Activated CD4-positive, alpha-beta T cell treated with anti-CD3 and anti-CD28 coated beads, Interleukin-2, amount 10 ng/mL, durations not matched to agents 7 days and 5 days (primary cell): ENCODE data around the gene WWC2. TPM values are rescaled to one million over a fixed set of nuclear protein-coding genes. Genes with fewer than 3 reads are reported as not detected.
"Not testable (repeated sequence)": the region's sequence is repeated elsewhere in the genome, so short reads cannot be mapped to it uniquely, and the experiment has no call there.

Experiments used
- CTCF ChIA-PET: fragments of 350-600 bp; sonication (Branson Sonifier 250); formaldehyde crosslinking; loops from one replicate; lab custom pipeline; 2021; ENCODE audit warnings: antibody characterized with exemption; lab: Charles Lee
- POLR2A ChIA-PET: fragments of 350-600 bp; sonication (Branson Sonifier 250); formaldehyde crosslinking; loops from one replicate; lab custom pipeline; 2021; ENCODE audit warnings: antibody characterized with exemption; lab: Charles Lee
- DNase-seq: peaks from one replicate; pipeline ENCODE4 v3.0.0-alpha.2; 2020
- H3K27ac Mint-ChIP-seq: one replicate; pipeline ENCODE4 v1.8.0; 2021; ENCODE audit warnings: mild to moderate bottlenecking, moderate library complexity, mixed read lengths
- H3K27me3 Mint-ChIP-seq: one replicate; pipeline ENCODE4 v1.8.0; 2021; ENCODE audit warnings: mixed read lengths
- H3K36me3 Mint-ChIP-seq: one replicate; pipeline ENCODE4 v1.8.0; 2021; ENCODE audit warnings: low read depth, mixed read lengths
- H3K4me1 Mint-ChIP-seq: one replicate; pipeline ENCODE4 v1.8.0; 2021; ENCODE audit warnings: mixed read lengths
- H3K4me3 Mint-ChIP-seq: one replicate; pipeline ENCODE4 v1.8.0; 2021; ENCODE audit warnings: mild to moderate bottlenecking, moderate library complexity, mixed read lengths
- H3K9me3 Mint-ChIP-seq: one replicate; pipeline ENCODE4 v1.8.0; 2021; ENCODE audit warnings: mixed read lengths
- total RNA-seq, 2 experiments: library from RNA; stranded (reverse); gene quantifications; one replicate each; pipeline ENCODE4 v1.2.3, GENCODE V29; 2021

Gene WWC2
- total RNA-seq, 2 experiments from 2014 or later: 0.25 to 0.52 TPM

DNA sequence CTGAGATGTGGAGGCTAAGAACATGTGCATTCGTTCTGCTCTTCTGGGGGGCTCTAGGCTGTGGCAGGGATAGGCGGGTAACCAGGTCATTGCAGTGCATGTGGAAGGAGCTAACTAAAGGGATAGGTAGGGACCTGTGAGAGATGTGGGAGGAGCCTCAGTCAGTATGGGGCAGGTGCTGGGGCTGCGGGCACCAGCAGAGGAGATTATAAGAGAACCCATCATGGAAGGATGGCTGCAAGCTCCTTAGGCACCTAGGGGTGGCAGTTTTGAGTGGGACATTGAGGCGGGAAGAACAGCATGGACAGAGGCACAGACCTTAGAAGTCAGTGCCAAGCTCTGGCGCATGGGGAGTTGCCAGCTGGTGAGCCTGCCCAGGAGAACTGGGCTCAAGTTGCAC is 213.8 kb downstream of the WWC2 start:
- Mint-ChIP-seq H3K36me3 (no peaks in the 10 kb centered on the region), H3K4me1 (no peaks in the 10 kb centered on the region), H3K27me3 (peaks cover 2% of the 10 kb centered on the region), H3K27ac (peak overlapping the region; percentile 37), H3K9me3 (no peaks in the 10 kb centered on the region), H3K4me3 (no peak overlapping the region)
- DNase-seq: no peak
- POLR2A ChIA-PET: no interaction called here
- CTCF ChIA-PET: no interaction called here

DNA sequence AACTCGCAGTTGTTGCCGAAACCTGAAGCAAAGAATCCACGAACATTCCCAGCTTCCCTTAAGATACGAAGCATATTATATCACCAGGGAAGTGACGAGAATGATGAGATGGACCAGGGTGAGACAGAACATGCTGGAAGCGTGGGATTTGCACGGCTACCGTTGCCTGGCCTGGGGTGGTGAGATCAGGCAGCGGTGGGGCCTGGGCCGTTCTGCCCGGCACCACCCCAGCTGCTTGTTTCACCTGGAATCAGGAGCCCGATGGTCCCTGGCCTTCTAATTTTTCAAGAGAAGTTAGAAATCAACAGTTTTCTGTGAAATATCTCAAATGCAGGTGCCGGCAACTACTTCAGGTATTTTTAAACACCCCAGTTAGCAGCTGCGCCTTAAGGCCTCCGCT is 215.3 kb downstream of the WWC2 start:
- Mint-ChIP-seq H3K4me1 (no peaks in the 10 kb centered on the region), H3K36me3 (no peaks in the 10 kb centered on the region), H3K27ac (no peak overlapping the region), H3K9me3 (no peaks in the 10 kb centered on the region), H3K27me3 (no peaks in the 10 kb centered on the region), H3K4me3 (no peak overlapping the region)
- DNase-seq: no peak
- POLR2A ChIA-PET: no interaction called here
- CTCF ChIA-PET: no interaction called here

DNA sequence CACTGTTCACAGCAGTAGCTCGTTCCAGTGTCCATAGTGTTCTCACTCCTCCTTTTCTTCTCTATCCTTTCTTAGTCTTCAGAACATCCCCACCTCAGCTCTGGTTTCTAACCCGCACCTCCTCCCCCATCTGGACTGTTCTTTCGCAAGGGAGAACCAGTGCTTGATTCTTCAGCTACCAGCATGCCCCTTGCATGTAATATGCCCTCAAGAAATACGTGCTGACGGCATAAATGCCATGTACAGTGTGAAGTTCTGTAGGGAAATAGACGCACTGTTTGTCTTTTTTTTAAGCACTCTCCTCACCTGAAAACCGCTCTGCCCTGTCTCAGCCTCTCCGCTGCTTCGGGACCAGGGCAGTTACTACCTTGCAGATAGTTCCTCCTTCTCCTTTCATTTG is 215.7 kb downstream of the WWC2 start:
- H3K27me3 Mint-ChIP-seq: no peaks in the 10 kb centered on the region

DNA sequence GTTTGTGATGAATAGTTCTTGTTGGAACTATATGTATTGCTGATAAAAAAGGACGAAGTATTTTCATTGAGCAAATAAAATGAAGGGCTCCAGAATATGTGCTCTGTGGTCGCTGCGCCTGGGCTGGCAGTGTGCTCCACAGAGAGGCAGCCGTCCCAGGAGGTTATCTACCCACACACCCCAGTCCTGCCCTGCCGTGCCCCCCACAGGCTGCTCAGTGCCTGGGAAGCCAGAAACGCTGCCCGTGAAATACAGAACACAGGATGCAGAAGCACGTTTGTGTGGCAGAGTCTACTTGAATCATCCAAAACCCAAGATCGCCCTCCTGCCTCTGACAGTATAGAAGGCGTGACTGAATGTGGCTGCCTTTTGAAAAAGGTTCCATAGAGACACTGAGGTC is 219.6 kb downstream of the WWC2 start:
- peaks cover 20% of the 10 kb centered on the region for H3K4me1 Mint-ChIP-seq
- peaks cover 2% of the 10 kb centered on the region for H3K27me3 Mint-ChIP-seq
- ChIA-PET CTCF (no interaction called here), POLR2A (no interaction called here)
- no peaks in the 10 kb centered on the region for H3K9me3 Mint-ChIP-seq
- no peaks in the 10 kb centered on the region for H3K36me3 Mint-ChIP-seq
- no peak for DNase-seq
- no peak overlapping the region for H3K27ac Mint-ChIP-seq
- H3K4me3 Mint-ChIP-seq: no peak overlapping the region

More for the DNA sequence above, 215.7 kb downstream of the WWC2 start:
- DNase-seq: no peak
- ChIA-PET CTCF (no interaction called here), POLR2A (no interaction called here)
- Mint-ChIP-seq H3K27ac (no peak overlapping the region), H3K4me1 (no peaks in the 10 kb centered on the region), H3K4me3 (no peak overlapping the region), H3K9me3 (no peaks in the 10 kb centered on the region), H3K36me3 (no peaks in the 10 kb centered on the region)

DNA sequence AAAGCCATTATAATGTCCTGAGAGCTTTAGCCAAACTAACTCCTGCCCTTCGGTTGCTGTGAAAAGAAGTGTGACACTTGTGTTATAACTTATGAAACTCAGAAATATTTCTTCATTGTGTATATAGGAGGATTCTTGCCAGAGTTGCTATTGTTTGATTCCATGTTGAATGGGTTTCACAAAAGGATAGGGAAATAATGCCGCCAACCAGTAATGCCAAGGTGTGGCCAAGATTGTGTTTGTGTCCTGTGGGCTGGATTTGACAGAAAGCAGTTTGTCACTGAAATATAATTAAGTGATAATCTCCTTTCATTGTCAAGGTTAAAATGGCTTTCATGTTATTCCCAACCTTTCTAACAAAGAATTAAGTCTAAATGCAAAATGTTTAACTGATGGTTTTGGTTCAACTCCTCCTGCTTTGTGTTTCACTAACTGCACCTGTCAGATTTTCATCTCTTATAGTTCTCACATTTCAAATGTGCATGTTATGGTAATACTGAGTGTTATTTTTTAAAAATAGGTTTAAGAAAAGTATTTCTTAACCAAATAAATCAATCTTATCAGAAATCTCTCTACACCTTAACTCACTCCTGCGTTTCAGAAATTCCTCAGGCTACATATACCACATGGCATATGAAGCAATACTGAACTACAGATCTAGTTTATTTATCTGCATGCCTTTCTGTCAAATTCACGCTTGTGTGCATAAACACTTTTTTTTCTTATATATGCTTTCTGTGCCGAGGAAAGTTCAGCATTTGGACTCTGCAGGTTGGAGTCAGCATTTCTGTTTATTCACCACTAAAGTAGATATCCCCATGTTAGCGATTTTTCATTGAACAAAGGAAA is 221.4 kb downstream of the WWC2 start, which contains the start of gene CLDN22:
TSS of gene CLDN22 (minus strand) at position 66 of the 849 bp plus-strand sequence. CDS start at position 8, 58 bp downstream.
- Mint-ChIP-seq H3K4me3 (no peak within 1 kb of the TSS), H3K9me3 (no peaks in the 10 kb centered on the region), H3K27ac (peak within 1 kb of the TSS; percentile 84), H3K4me1 (peaks cover 20% of the 10 kb centered on the region), H3K36me3 (no peaks in the 10 kb centered on the region), H3K27me3 (peaks cover 2% of the 10 kb centered on the region)
- no peak for DNase-seq
- ChIA-PET POLR2A (no interaction called here), CTCF (interaction anchor here (1.2 kb wide), 1 partner anchor 18 kb away, joined by 3 read pairs; no protein-coding TSS in a partner anchor)

DNA sequence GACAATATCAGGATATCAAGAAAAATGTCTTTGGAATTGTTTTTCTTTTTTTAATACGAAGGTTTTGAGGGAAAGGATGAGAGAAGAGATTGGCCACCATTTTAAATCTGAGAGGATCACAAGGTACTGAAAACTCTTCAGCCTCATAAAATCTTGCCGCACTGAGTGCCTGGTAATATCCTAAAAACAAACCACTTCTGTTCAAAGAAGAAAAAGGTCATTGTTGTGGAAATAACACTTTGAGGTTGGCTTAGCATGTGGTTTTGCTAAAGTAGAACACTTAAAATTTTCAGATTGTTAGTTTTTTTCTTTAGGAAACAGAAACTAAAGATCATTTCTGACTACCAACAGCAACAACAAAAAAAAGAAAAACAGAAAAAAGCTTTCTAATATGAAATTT is 222.0 kb downstream of the WWC2 start:
- H3K4me1 Mint-ChIP-seq: peaks cover 20% of the 10 kb centered on the region
- H3K4me3 Mint-ChIP-seq: no peak overlapping the region

DNA sequence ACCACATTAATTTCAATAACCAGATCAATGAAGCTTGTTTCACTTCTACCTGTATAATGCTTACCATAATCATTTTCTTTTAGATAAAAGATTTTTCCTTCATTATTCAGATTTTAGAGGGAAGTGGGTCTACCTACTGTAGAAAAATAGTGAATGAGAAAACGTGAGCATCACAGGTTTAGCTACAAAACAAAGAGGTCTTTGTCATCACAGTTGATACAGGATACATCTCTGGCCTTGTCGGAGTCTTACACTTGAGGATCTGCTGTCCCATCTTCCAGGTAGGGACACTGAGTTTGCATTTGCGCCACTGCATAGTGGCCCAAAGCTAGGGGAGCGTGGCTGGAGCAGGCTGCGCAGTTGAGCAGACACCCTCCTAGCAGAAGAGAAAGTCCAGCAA is 222.5 kb downstream of the WWC2 start:
- Mint-ChIP-seq H3K9me3 (no peaks in the 10 kb centered on the region), H3K27ac (peak overlapping the region; percentile 84), H3K27me3 (peaks cover 2% of the 10 kb centered on the region), H3K4me1 (peaks cover 20% of the 10 kb centered on the region), H3K36me3 (no peaks in the 10 kb centered on the region), H3K4me3 (no peak overlapping the region)
- ChIA-PET CTCF (no interaction called here), POLR2A (no interaction called here)
- no peak for DNase-seq

More for the DNA sequence above, 222.0 kb downstream of the WWC2 start:
- Mint-ChIP-seq H3K27me3 (peaks cover 2% of the 10 kb centered on the region), H3K27ac (peak overlapping the region; percentile 84), H3K36me3 (no peaks in the 10 kb centered on the region), H3K9me3 (no peaks in the 10 kb centered on the region)
- ChIA-PET POLR2A (no interaction called here), CTCF (no interaction called here)
- DNase-seq: peak; percentile 11

DNA sequence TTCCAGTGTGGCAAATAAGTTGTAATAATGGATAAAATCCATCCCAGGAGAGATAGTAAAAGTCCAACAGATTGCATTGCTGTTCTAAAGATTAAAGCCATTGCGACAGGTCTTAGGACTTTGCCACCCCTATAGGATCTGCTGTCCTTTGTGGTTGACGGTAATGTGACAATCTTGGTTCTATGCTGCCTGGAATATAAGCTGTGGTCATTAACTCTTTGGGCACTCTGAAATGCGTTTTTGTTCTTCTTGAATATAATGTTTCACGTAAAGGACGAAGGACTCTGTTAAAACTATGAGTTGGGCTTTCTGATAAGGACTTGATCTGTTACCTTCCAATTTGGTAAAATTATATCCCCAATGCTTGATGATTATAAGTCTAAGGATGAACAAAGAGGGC is 223.3 kb downstream of the WWC2 start, which contains the start of gene CLDN24:
TSS of gene CLDN24 (minus strand) at position 101 of the 400 bp plus-strand sequence. CDS start at position 101, 0 bp downstream.
- Mint-ChIP-seq H3K27ac (peak within 1 kb of the TSS; percentile 84), H3K4me1 (peaks cover 20% of the 10 kb centered on the region), H3K4me3 (no peak within 1 kb of the TSS), H3K27me3 (peaks cover 2% of the 10 kb centered on the region), H3K36me3 (no peaks in the 10 kb centered on the region), H3K9me3 (no peaks in the 10 kb centered on the region)
- CTCF ChIA-PET: interaction anchor here (1.1 kb wide), 1 partner anchor 9 kb away, joined by 3 read pairs; no protein-coding TSS in a partner anchor
- no peak for DNase-seq
- POLR2A ChIA-PET: no interaction called here

DNA sequence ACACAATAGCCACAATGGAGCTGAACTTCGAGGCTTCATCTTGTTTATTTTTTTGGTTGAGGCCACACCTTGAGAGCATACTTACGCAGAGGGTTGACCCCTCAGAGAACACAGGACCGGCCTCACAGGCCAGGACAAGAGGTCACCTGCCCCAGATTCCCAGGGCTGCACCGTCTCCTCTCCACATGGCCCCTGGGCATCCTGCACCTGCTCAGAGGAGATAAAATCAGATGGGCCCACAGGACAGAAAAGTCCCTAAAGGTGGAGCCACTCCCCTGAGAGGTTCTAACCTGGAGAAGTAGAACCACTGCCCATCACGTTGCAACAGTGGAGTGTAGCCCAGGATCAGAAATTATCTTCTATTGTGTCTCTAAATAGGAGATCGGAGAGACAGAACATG is 224.2 kb downstream of the WWC2 start:
- peaks cover 2% of the 10 kb centered on the region for H3K27me3 Mint-ChIP-seq
- CTCF ChIA-PET: no interaction called here
- DNase-seq: no peak
- no peaks in the 10 kb centered on the region for H3K36me3 Mint-ChIP-seq
- peaks cover 20% of the 10 kb centered on the region for H3K4me1 Mint-ChIP-seq
- POLR2A ChIA-PET: no interaction called here
- H3K27ac Mint-ChIP-seq: no peak overlapping the region
- no peak overlapping the region for H3K4me3 Mint-ChIP-seq
- H3K9me3 Mint-ChIP-seq: no peaks in the 10 kb centered on the region

DNA sequence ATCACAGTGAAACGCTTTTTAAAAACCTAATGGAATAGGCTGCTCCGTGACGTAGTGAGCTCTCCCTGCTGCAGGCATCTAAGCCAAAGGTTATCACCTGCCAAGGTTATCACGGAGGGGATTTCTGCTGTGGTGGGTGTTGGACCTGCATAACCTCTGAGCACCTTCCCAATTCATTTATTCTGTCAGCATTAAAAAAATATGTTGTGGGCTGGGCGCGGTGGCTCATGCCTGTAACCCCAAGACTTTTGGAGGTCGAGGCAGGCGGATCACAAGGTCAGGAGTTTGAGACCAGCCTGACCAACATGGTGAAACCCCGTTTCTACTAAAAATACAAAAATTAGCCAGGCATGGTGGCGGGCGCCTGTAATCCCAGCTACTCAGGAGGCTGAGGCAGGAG is 225.0 kb downstream of the WWC2 start:
- DNase-seq, POLR2A ChIA-PET, H3K27ac Mint-ChIP-seq, CTCF ChIA-PET, H3K9me3 Mint-ChIP-seq, H3K4me3 Mint-ChIP-seq, H3K36me3 Mint-ChIP-seq, H3K27me3 Mint-ChIP-seq: not testable (repeated sequence)
- H3K4me1 Mint-ChIP-seq: peaks cover 20% of the 10 kb centered on the region

DNA sequence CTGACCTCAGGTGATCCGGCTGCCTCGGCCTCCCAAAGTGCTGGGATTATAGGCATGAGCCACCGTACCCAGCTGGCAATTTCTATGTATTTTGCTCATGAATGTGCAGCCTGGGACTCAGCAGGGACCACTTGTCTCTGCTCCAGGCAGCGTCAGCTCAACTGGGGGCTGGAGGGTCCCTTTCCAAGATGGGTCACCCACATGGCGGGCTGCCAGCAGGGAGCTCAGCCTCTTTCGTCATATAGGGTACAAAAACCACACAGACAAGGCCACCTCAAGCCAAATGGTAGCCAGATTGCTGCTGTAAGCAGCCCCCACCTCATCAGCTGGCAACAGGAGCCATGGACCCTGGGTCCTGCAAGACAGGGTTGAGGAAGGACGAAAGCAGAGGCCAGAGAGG is 225.6 kb downstream of the WWC2 start:
- Mint-ChIP-seq H3K36me3 (no peaks in the 10 kb centered on the region), H3K27ac (no peak overlapping the region)
- DNase-seq: no peak

DNA sequence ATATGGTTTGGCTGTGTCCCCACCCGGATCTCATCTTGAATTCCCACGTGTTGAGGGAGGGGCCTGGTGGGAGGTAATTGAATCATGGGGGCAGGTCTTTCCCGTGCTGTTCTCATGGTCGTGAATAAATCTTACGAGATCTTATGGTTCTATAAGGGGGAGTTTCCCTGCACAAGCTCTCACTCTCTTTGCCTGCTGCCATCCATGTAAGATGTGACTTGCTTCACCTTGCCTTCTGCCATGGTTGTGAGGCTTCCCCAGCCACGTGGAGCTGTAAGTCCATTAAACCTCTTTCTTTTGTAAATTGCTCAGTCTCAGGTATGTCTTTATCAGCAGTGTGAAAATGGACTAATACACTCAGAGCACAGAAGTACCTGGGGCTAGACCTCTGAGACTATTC is 227.3 kb downstream of the WWC2 start:
- H3K27ac Mint-ChIP-seq, DNase-seq, H3K36me3 Mint-ChIP-seq, CTCF ChIA-PET, POLR2A ChIA-PET, H3K4me3 Mint-ChIP-seq, H3K4me1 Mint-ChIP-seq, H3K9me3 Mint-ChIP-seq, H3K27me3 Mint-ChIP-seq: not testable (repeated sequence)

More for the DNA sequence above, 225.6 kb downstream of the WWC2 start:
- Mint-ChIP-seq H3K4me1 (peaks cover 20% of the 10 kb centered on the region), H3K9me3 (no peaks in the 10 kb centered on the region), H3K27me3 (peaks cover 2% of the 10 kb centered on the region), H3K4me3 (no peak overlapping the region)
- POLR2A ChIA-PET: no interaction called here
- CTCF ChIA-PET: no interaction called here

DNA sequence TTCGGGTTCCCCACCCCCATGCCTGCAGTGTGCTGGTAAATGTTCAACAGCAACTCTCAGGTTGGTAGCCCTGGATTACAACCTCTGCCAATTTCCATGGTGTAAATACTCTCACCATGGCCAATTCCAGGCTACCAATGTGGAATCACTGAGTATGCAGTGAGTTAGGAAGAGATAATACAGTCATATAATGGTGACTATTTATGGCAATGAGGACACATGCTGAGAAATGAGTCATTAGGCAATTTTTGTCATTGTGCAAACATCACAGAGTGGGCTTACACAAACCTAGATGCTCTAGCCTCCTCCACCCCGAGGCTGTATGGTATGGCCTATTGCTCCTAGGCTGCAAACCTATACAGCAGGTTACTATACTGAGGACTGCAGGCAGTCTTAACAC is 227.8 kb downstream of the WWC2 start:
- Mint-ChIP-seq H3K27me3 (no peaks in the 10 kb centered on the region), H3K9me3 (no peaks in the 10 kb centered on the region), H3K4me3 (no peak overlapping the region), H3K36me3 (no peaks in the 10 kb centered on the region), H3K27ac (no peak overlapping the region), H3K4me1 (peaks cover 4% of the 10 kb centered on the region)
- no peak for DNase-seq
- ChIA-PET CTCF (no interaction called here), POLR2A (no interaction called here)
